HepG2 (cell line): ENCODE data around the gene ABCB6. TPM values are rescaled to one million over a fixed set of nuclear protein-coding genes. Genes with fewer than 3 reads are reported as not detected.
A peak's percentile ranks its signal among the peaks of the same experiment; 100 is the strongest.

Source experiments
- MEF2D ChIP-seq: sonication (generic); formaldehyde crosslinking; IDR thresholded peaks from 2 replicates; pipeline ENCODE4 v1.5.1; 2020; ENCODE audit warnings: mild to moderate bottlenecking, missing genetic modification reagents
- PAF1 ChIP-seq: IDR thresholded peaks from 2 replicates; pipeline ENCODE4 v1.6.1; 2016; ENCODE audit warnings: missing genetic modification reagents, missing compliant biosample characterization
- PAWR ChIP-seq: sonication (generic); formaldehyde crosslinking; IDR thresholded peaks from 2 replicates; pipeline ENCODE4 v1.4.0; 2020; ENCODE audit warnings: missing genetic modification reagents, mild to moderate bottlenecking, borderline replicate concordance
- SCMH1 ChIP-seq: sonication (generic); formaldehyde crosslinking; IDR thresholded peaks from 2 replicates; pipeline ENCODE4 v1.9.0; 2021; ENCODE audit warnings: missing genetic modification reagents, mild to moderate bottlenecking, borderline replicate concordance
- SOX6 ChIP-seq, 2 experiments: fragments of 450-650 bp in 1 of 2; sonication (generic) in 1 of 2; formaldehyde crosslinking in 1 of 2; IDR thresholded peaks; 2 replicates each; pipeline versions ENCODE4 v1.4.0 to v1.6.1; 2017 to 2020; ENCODE audit warnings: antibody characterized with exemption in 1 of 2, mild to moderate bottlenecking in 1 of 2, missing genetic modification reagents in 1 of 2
- ZBTB3 ChIP-seq: sonication (generic); formaldehyde crosslinking; IDR thresholded peaks from 2 replicates; pipeline ENCODE4 v1.4.0; 2020; ENCODE audit warnings: low read depth, mild to moderate bottlenecking, moderate library complexity, missing genetic modification reagents, borderline replicate concordance
- polyA plus RNA-seq, 8 experiments: library from polyadenylated mRNA; depleted of rRNA in 3 of 8; stranded (reverse) in 7 of 8; unstranded in 1 of 8; fragments of >200 nt; fragmentation: Illumina TruSeq in 4 of 8; extraction: Trizol in 4 of 8; gene quantifications; 2 replicates each; pipeline versions ENCODE4 v1.2.1 to v1.2.3, GENCODE V29; 2011 to 2016; ENCODE audit warnings: low read depth in 4 of 8, missing spikeins in 1 of 8, mixed read lengths in 1 of 8; ENCODE audit not compliant: insufficient read depth in 1 of 8
- total RNA-seq, 5 experiments: library from RNA; depleted of rRNA; stranded (reverse); fragments of >200 nt; fragmentation: Illumina TruSeq; extraction: Trizol; gene quantifications; 2 replicates each; pipeline ENCODE4 v1.2.3, GENCODE V29; 2016; ENCODE audit warnings: low read depth in 1 of 5
- TF ChIP-seq, protein P1 (sequence below): sonication (generic); formaldehyde crosslinking; IDR thresholded peaks from 2 replicates; pipeline ENCODE4 v1.8.0; 2022; ENCODE audit warnings: mild to moderate bottlenecking, missing genetic modification reagents; ENCODE audit not compliant: insufficient replicate concordance
- TF ChIP-seq, protein P2 (sequence below): sonication (generic); formaldehyde crosslinking; IDR thresholded peaks from 2 replicates; pipeline ENCODE4 v1.8.0; 2022; ENCODE audit warnings: mild to moderate bottlenecking, missing genetic modification reagents, borderline replicate concordance
- TF ChIP-seq, protein P3 (sequence below), 2 experiments: sonication (generic) in 1 of 2; formaldehyde crosslinking in 1 of 2; IDR thresholded peaks; 2 replicates each; pipeline versions ENCODE4 v1.6.1 to v1.9.0; 2014 to 2022; ENCODE audit warnings: antibody characterized with exemption in 1 of 2, borderline replicate concordance in 1 of 2, inconsistent platforms in 1 of 2, low read depth in 1 of 2, missing genetic modification reagents in 1 of 2
- TF ChIP-seq, protein P4 (sequence below): sonication (generic); formaldehyde crosslinking; IDR thresholded peaks from 2 replicates; pipeline ENCODE4 v1.4.0; 2020; ENCODE audit warnings: missing genetic modification reagents; ENCODE audit errors: not compliant biosample characterization
- TF ChIP-seq, protein P5 (sequence below), 2 experiments: IDR thresholded peaks; 2 replicates each; pipeline ENCODE4 v1.6.1; 2011 to 2012; ENCODE audit warnings: low read length in 2 of 2, borderline replicate concordance in 1 of 2, low read depth in 1 of 2, mild to moderate bottlenecking in 1 of 2, moderate library complexity in 1 of 2

ABCB6 gene
- total and polyA plus RNA-seq, 2 of the 13 experiments (the other 11 are each of a cell fraction or from before 2014, with no cell fraction given): 91.1 to 137 TPM

DNA sequence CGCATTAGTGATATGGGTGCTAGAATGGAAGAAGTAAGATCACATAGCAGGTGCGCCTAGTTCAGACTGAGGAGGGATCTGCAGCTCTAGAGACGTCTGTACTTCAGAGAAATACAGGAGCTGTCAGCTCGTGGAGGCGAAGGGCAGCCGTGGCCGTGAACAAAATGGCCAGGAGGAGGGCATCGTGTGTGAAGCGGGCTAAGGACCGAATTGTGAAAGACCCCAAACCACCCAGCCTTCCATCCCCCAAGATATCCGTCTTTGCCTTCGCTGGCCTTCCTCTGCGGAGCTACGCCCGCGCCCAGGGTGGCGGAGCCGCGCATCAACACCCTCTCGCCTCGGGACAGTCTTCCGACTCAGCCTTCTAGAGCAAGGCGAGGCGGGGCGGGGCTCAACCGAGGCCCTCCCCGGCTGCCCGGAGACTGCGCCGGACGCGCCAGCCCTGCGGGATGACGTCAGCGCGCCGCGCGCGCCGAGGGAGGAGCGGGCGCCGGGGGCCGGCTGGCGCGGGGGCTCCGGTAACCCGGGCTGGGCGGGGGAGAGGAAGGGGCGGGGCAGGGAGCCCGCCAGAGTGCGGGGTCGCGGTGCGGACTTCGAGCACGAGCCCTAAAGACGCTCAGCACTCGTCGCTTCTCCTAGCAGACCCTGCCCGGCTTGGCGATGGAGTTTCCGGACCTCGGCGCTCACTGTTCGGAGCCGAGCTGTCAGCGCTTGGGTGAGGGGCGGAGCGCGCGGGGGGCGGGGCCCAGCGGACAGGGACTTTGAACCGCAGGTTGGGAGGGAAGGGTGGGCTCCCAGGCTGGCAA is 12.2 kb downstream of the ABCB6 start, which contains the start of gene ZFAND2B (continued):
- TF ChIP-seq, protein P1, sequence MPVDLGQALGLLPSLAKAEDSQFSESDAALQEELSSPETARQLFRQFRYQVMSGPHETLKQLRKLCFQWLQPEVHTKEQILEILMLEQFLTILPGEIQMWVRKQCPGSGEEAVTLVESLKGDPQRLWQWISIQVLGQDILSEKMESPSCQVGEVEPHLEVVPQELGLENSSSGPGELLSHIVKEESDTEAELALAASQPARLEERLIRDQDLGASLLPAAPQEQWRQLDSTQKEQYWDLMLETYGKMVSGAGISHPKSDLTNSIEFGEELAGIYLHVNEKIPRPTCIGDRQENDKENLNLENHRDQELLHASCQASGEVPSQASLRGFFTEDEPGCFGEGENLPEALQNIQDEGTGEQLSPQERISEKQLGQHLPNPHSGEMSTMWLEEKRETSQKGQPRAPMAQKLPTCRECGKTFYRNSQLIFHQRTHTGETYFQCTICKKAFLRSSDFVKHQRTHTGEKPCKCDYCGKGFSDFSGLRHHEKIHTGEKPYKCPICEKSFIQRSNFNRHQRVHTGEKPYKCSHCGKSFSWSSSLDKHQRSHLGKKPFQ (CRISPR knock-in tag): peak; percentile 73
- TF ChIP-seq PAF1 (CRISPR knock-in tag) (0 out of 2 replicates have a peak, but pooled peaks have one; percentile 66), PAWR (CRISPR knock-in tag) (no peak), ZBTB3 (CRISPR knock-in tag) (0 out of 2 replicates have a peak, but pooled peaks have one; percentile 74), MEF2D (CRISPR knock-in tag) (peak; percentile 87), SOX6 (IDR thresholded peaks at IDR 0.05) (no peak), SOX6 (CRISPR knock-in tag; IDR thresholded peaks at IDR 0.05) (peak; percentile 64), SCMH1 (CRISPR knock-in tag) (no peak)
- TF ChIP-seq, protein P2, sequence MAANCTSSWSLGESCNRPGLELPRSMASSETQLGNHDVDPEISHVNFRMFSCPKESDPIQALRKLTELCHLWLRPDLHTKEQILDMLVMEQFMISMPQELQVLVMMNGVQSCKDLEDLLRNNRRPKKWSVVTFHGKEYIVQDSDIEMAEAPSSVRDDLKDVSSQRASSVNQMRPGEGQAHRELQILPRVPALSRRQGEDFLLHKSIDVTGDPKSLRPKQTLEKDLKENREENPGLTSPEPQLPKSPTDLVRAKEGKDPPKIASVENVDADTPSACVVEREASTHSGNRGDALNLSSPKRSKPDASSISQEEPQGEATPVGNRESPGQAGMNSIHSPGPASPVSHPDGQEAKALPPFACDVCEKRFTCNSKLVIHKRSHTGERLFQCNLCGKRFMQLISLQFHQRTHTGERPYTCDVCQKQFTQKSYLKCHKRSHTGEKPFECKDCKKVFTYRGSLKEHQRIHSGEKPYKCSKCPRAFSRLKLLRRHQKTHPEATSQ (CRISPR knock-in tag): peak; percentile 60; the same call in 1 of the 2 replicates
- TF ChIP-seq, protein P3, sequence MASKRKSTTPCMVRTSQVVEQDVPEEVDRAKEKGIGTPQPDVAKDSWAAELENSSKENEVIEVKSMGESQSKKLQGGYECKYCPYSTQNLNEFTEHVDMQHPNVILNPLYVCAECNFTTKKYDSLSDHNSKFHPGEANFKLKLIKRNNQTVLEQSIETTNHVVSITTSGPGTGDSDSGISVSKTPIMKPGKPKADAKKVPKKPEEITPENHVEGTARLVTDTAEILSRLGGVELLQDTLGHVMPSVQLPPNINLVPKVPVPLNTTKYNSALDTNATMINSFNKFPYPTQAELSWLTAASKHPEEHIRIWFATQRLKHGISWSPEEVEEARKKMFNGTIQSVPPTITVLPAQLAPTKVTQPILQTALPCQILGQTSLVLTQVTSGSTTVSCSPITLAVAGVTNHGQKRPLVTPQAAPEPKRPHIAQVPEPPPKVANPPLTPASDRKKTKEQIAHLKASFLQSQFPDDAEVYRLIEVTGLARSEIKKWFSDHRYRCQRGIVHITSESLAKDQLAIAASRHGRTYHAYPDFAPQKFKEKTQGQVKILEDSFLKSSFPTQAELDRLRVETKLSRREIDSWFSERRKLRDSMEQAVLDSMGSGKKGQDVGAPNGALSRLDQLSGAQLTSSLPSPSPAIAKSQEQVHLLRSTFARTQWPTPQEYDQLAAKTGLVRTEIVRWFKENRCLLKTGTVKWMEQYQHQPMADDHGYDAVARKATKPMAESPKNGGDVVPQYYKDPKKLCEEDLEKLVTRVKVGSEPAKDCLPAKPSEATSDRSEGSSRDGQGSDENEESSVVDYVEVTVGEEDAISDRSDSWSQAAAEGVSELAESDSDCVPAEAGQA (IDR thresholded peaks at IDR 0.05; ENCODE audit: low read depth): peak; percentile 31; the same call in 1 of the 2 replicates
- TF ChIP-seq, protein P3 (CRISPR knock-in tag; IDR thresholded peaks at IDR 0.05; ENCODE audit: borderline replicate concordance): no peak
- TF ChIP-seq, protein P4, sequence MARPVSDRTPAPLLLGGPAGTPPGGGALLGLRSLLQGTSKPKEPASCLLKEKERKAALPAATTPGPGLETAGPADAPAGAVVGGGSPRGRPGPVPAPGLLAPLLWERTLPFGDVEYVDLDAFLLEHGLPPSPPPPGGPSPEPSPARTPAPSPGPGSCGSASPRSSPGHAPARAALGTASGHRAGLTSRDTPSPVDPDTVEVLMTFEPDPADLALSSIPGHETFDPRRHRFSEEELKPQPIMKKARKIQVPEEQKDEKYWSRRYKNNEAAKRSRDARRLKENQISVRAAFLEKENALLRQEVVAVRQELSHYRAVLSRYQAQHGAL (CRISPR knock-in tag): no peak
- TF ChIP-seq, protein P5, sequence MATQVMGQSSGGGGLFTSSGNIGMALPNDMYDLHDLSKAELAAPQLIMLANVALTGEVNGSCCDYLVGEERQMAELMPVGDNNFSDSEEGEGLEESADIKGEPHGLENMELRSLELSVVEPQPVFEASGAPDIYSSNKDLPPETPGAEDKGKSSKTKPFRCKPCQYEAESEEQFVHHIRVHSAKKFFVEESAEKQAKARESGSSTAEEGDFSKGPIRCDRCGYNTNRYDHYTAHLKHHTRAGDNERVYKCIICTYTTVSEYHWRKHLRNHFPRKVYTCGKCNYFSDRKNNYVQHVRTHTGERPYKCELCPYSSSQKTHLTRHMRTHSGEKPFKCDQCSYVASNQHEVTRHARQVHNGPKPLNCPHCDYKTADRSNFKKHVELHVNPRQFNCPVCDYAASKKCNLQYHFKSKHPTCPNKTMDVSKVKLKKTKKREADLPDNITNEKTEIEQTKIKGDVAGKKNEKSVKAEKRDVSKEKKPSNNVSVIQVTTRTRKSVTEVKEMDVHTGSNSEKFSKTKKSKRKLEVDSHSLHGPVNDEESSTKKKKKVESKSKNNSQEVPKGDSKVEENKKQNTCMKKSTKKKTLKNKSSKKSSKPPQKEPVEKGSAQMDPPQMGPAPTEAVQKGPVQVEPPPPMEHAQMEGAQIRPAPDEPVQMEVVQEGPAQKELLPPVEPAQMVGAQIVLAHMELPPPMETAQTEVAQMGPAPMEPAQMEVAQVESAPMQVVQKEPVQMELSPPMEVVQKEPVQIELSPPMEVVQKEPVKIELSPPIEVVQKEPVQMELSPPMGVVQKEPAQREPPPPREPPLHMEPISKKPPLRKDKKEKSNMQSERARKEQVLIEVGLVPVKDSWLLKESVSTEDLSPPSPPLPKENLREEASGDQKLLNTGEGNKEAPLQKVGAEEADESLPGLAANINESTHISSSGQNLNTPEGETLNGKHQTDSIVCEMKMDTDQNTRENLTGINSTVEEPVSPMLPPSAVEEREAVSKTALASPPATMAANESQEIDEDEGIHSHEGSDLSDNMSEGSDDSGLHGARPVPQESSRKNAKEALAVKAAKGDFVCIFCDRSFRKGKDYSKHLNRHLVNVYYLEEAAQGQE (IDR thresholded peaks at IDR 0.05; ENCODE audit: borderline replicate concordance in 1 of 2, low read depth in 1 of 2, low read length in 2 of 2): peak in 1 of 2 experiments; percentile 36; a peak in 1 of 4 replicates
